Naive thymus-derived CD4-positive, alpha-beta T cell (primary cell): ENCODE results near the gene ATG13. TPM values are rescaled to one million over a fixed set of nuclear protein-coding genes. Genes with fewer than 3 reads are reported as not detected.
A peak's percentile ranks its signal among the peaks of the same experiment; 100 is the strongest.

ENCODE experiments used
- ATAC-seq: fragments of 150-1000 bp; cut with Tn5 transposase; 2 replicates; pipeline ENCODE4 v1.10.0; 2021; ENCODE audit warnings: mild to moderate bottlenecking, moderate library complexity
- CTCF ChIA-PET: fragments of 350-600 bp; sonication (Branson Sonifier 250); formaldehyde crosslinking; loops from one replicate; lab custom pipeline; 2021; ENCODE audit warnings: antibody characterized with exemption; lab: Charles Lee
- POLR2A ChIA-PET: fragments of 350-600 bp; sonication (Branson Sonifier 250); formaldehyde crosslinking; loops from one replicate; lab custom pipeline; 2021; ENCODE audit warnings: antibody characterized with exemption, inconsistent platforms; lab: Charles Lee
- DNase-seq, 9 donors: peaks; one replicate each; pipeline versions ENCODE4 v3.0.0 to v3.0.0-alpha.2; 2020 to 2022; ENCODE audit warnings: mixed read lengths in 1 of 9
- H3K27ac ChIP-seq: one replicate; pipeline ENCODE4 v1.7.0; 2013; ENCODE audit warnings: mild to moderate bottlenecking, low read depth, low read length, moderate library complexity
- H3K27me3 ChIP-seq, 2 donors: one replicate each; pipeline ENCODE4 v1.7.0; 2013; ENCODE audit warnings: low read length in 2 of 2, mild to moderate bottlenecking in 2 of 2, moderate library complexity in 2 of 2; ENCODE audit not compliant: control insufficient read depth in 2 of 2, insufficient read depth in 2 of 2
- H3K36me3 ChIP-seq, 3 experiments: 1 replicate in 2 of 3; 2 replicates in 1 of 3; pipeline ENCODE4 v1.7.0; 2013; ENCODE audit warnings: low read length in 3 of 3, mild to moderate bottlenecking in 3 of 3, moderate library complexity in 1 of 3; ENCODE audit not compliant: insufficient read depth in 3 of 3, control insufficient read depth in 2 of 3
- H3K4me1 ChIP-seq, 2 donors: one replicate each; pipeline ENCODE4 v1.7.0; 2013; ENCODE audit warnings: low read length in 2 of 2, mild to moderate bottlenecking in 2 of 2, moderate library complexity in 1 of 2; ENCODE audit not compliant: control insufficient read depth in 2 of 2, insufficient read depth in 2 of 2
- H3K4me3 ChIP-seq: 2 replicates; pipeline ENCODE4 v1.7.0; 2013; ENCODE audit warnings: mild to moderate bottlenecking, low read length
- H3K9me3 ChIP-seq, 3 experiments: 1 replicate in 2 of 3; 2 replicates in 1 of 3; pipeline ENCODE4 v1.7.0; 2013; ENCODE audit warnings: low read length in 3 of 3; ENCODE audit not compliant: control insufficient read depth in 2 of 3
- H3K27ac Mint-ChIP-seq, 9 donors: one replicate each; pipeline ENCODE4 v1.8.0; 2020 to 2022; ENCODE audit warnings: mixed read lengths in 9 of 9, mild to moderate bottlenecking in 8 of 9, moderate library complexity in 5 of 9, inconsistent platforms in 2 of 9
- H3K27me3 Mint-ChIP-seq, 5 donors: one replicate each; pipeline ENCODE4 v1.8.0; 2021 to 2022; ENCODE audit warnings: mixed read lengths in 5 of 5, mild to moderate bottlenecking in 1 of 5
- H3K36me3 Mint-ChIP-seq, 5 donors: one replicate each; pipeline ENCODE4 v1.8.0; 2020 to 2022; ENCODE audit warnings: mixed read lengths in 5 of 5, mild to moderate bottlenecking in 3 of 5, inconsistent platforms in 1 of 5
- H3K4me1 Mint-ChIP-seq, 7 donors: one replicate each; pipeline ENCODE4 v1.8.0; 2020 to 2022; ENCODE audit warnings: mixed read lengths in 7 of 7, mild to moderate bottlenecking in 3 of 7, inconsistent platforms in 1 of 7
- H3K4me3 Mint-ChIP-seq, 10 donors: one replicate each; pipeline ENCODE4 v1.8.0; 2020 to 2022; ENCODE audit warnings: mild to moderate bottlenecking in 10 of 10, mixed read lengths in 10 of 10, moderate library complexity in 6 of 10, inconsistent platforms in 2 of 10
- H3K9me3 Mint-ChIP-seq, 11 donors: one replicate each; pipeline ENCODE4 v1.8.0; 2020 to 2022; ENCODE audit warnings: mixed read lengths in 11 of 11, mild to moderate bottlenecking in 4 of 11, inconsistent platforms in 1 of 11, moderate library complexity in 1 of 11
- intact Hi-C, 2 donors: fragments of 100-400 bp; cut with micrococcal nuclease; formaldehyde crosslinking; loops; one replicate each; pipeline ENCODE4 v1.15.1; 2023
- polyA plus RNA-seq, 2 donors: library from polyadenylated mRNA; unstranded; fragments of 300-500 nt; fragmentation: Illumina TruSeq; gene quantifications; one replicate each; pipeline ENCODE4 v1.2.3, GENCODE V29; 2021
- total RNA-seq, 6 experiments: library from RNA in 5 of 6; stranded (reverse) in 5 of 6; gene quantifications; 1 replicate in 5 of 6; 2 replicates in 1 of 6; pipeline ENCODE4 v1.2.3 and lab custom pipeline; 2021 to 2026

Gene ATG13
- total and polyA plus RNA-seq, 7 experiments from 2014 or later, result 70.0 to 114 (median 89.7) TPM

DNA sequence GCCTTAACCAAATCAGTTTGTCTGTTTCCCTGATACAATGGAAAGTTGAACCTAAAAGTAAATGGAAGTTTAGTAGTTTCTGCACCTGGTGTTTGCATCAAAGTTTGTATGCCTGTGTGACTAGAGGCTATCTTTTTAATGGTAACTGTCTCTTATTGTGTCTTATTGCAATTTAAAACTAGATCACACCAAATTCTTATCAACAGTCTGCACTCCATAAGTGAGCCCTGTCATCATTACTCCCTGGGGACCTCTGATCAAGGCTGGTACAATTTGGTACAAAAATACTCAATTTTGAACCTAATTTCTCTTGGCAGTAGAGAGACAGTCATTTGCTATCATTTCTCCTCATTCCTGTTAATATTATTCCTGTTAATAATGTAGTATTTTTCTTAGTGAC, 45.0 kb downstream of the ATG13 start:
- ChIA-PET POLR2A (interaction anchor here (0.8 kb wide), 1 partner anchor 9 kb away, joined by 3 read pairs; no protein-coding TSS in a partner anchor), CTCF (no interaction called here)
- Histone ChIP-seq H3K9me3 (no peaks in the 10 kb centered on the region), H3K4me3 (no peak overlapping the region), H3K36me3 (peaks cover 2 to 95% (median 27%) of the 10 kb centered on the region in 3 experiments), H3K4me1 (no peaks in the 10 kb centered on the region), H3K27me3 (no peaks in the 10 kb centered on the region), H3K27ac (no peak overlapping the region)
- H3K27me3 Mint-ChIP-seq, result no peaks in the 10 kb centered on the region
- DNase-seq, result no peak
- H3K27ac Mint-ChIP-seq, result peak overlapping the region in 4 of 9 donors; percentile 14 to 64 (median 26)
- no peak for ATAC-seq
- intact Hi-C loops, result no loop called here
- H3K4me1 Mint-ChIP-seq, result peaks cover 0 to 6% (median 2%) of the 10 kb centered on the region in 7 donors
- H3K36me3 Mint-ChIP-seq, result peaks cover 10 to 58% (median 19%) of the 10 kb centered on the region in 5 donors
- no peak overlapping the region for H3K4me3 Mint-ChIP-seq
- no peaks in the 10 kb centered on the region for H3K9me3 Mint-ChIP-seq

DNA sequence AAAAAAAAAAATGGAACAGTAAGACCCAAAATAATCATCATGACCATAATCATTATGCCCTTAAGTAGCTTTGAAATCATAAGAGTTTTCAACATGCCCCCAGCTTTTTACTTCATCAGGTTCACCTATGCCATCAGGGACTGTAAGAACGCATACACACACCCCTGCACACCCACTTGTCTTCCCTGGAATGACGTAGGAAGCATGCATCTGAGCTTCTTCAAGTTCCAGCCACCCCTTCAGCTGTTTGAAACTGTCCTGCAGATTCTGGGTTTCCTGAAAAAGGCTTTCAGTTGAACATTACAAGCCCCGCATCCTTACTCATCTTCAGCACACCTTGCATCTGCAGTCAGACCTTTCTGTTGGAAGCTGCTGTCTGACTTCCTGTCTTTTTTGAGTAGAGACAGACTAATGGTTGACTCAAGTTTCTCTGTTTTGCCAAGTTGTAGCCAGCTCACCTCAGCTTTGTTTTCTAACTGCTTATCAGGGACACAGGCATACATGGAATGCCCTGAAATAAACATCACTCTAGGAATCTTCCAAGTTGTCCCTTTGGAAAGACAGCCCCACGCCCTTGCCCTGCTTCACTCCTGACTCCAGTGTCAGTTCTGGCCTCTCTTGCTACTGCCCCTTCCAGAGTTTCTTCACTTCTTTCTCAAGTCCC, 46.1 kb downstream of the ATG13 start:
- no peak overlapping the region for H3K4me3 Mint-ChIP-seq
- peak overlapping the region in 2 of 9 donors; percentile 72 to 87 for H3K27ac Mint-ChIP-seq

GRCh38 chr11:46664612-46665011, 47.3 kb downstream of the ATG13 start:
- H3K4me3 Mint-ChIP-seq, result no peak overlapping the region
- peaks cover 14 to 61% (median 16%) of the 10 kb centered on the region in 5 donors for H3K36me3 Mint-ChIP-seq
- no peak for DNase-seq
- Histone ChIP-seq H3K4me1 (peaks cover under 1 to 9% of the 10 kb centered on the region in 2 donors), H3K36me3 (peaks cover 5 to 96% (median 27%) of the 10 kb centered on the region in 3 experiments), H3K4me3 (no peak overlapping the region), H3K27ac (no peak overlapping the region), H3K9me3 (no peaks in the 10 kb centered on the region), H3K27me3 (no peaks in the 10 kb centered on the region)
- peak overlapping the region in 6 of 9 donors; percentile 17 to 89 (median 50) for H3K27ac Mint-ChIP-seq
- H3K9me3 Mint-ChIP-seq, result no peaks in the 10 kb centered on the region
- CTCF ChIA-PET, result no interaction called here
- no peaks in the 10 kb centered on the region for H3K27me3 Mint-ChIP-seq
- ATAC-seq, result no peak
- peaks cover 5 to 20% (median 11%) of the 10 kb centered on the region in 7 donors for H3K4me1 Mint-ChIP-seq
- intact Hi-C loops, result no loop called here
- POLR2A ChIA-PET, result no interaction called here

More for the DNA sequence above, 46.1 kb downstream of the ATG13 start:
- no peaks in the 10 kb centered on the region for H3K9me3 Mint-ChIP-seq
- no peaks in the 10 kb centered on the region for H3K27me3 ChIP-seq
- ChIA-PET POLR2A (no interaction called here), CTCF (interaction anchor here (0.8 kb wide), 1 partner anchor 11 kb away, joined by 3 read pairs; no protein-coding TSS in a partner anchor)
- no peaks in the 10 kb centered on the region for H3K4me1 ChIP-seq
- no peaks in the 10 kb centered on the region for H3K27me3 Mint-ChIP-seq
- DNase-seq, result no peak
- intact Hi-C loops, result no loop called here
- no peak overlapping the region for H3K4me3 ChIP-seq
- H3K27ac ChIP-seq, result no peak overlapping the region
- peaks cover 8 to 60% (median 15%) of the 10 kb centered on the region in 5 donors for H3K36me3 Mint-ChIP-seq
- H3K36me3 ChIP-seq, result peaks cover 0 to 96% (median 27%) of the 10 kb centered on the region in 3 experiments
- no peaks in the 10 kb centered on the region for H3K9me3 ChIP-seq
- no peak for ATAC-seq
- H3K4me1 Mint-ChIP-seq, result peaks cover 0 to 9% (median 2%) of the 10 kb centered on the region in 7 donors

- Mint-ChIP-seq H3K4me1 (peaks cover 10 to 27% (median 16%) of the 10 kb centered on the region in 7 donors), H3K9me3 (no peaks in the 10 kb centered on the region), H3K27ac (no peak overlapping the region), H3K4me3 (no peak overlapping the region), H3K36me3 (peaks cover 10 to 57% (median 19%) of the 10 kb centered on the region in 5 donors), H3K27me3 (no peaks in the 10 kb centered on the region)
- no peaks in the 10 kb centered on the region for H3K27me3 ChIP-seq
- H3K27ac ChIP-seq, result no peak overlapping the region
- ATAC-seq, result no peak
- ChIA-PET POLR2A (no interaction called here), CTCF (no interaction called here)
- no peak overlapping the region for H3K4me3 ChIP-seq
- H3K36me3 ChIP-seq, result peaks cover 9 to 92% (median 25%) of the 10 kb centered on the region in 3 experiments
- peaks cover 8 to 16% of the 10 kb centered on the region in 2 donors for H3K4me1 ChIP-seq
- DNase-seq, result no peak
- no peaks in the 10 kb centered on the region for H3K9me3 ChIP-seq
- intact Hi-C loops, result no loop called here
These were observed 48.0 kb downstream of the ATG13 start for GRCh38 chr11:46665356-46665755.

GRCh38 chr11:46666516-46666915, 49.2 kb downstream of the ATG13 start:
- Mint-ChIP-seq H3K4me1 (peaks cover 19 to 37% (median 26%) of the 10 kb centered on the region in 7 donors), H3K27me3 (no peaks in the 10 kb centered on the region), H3K27ac (peak overlapping the region in 5 of 9 donors; percentile 14 to 88 (median 72)), H3K36me3 (peaks cover 10 to 57% (median 22%) of the 10 kb centered on the region in 5 donors), H3K4me3 (no peak overlapping the region), H3K9me3 (no peaks in the 10 kb centered on the region)
- ATAC-seq (no peak), DNase-seq (no peak)
- POLR2A ChIA-PET, result no interaction called here
- intact Hi-C loops, result no loop called here
- CTCF ChIA-PET, result interaction anchor here (0.7 kb wide), 1 partner anchor 606 kb away, joined by 3 read pairs; no protein-coding TSS in a partner anchor
- Histone ChIP-seq H3K4me1 (peaks cover 17 to 27% of the 10 kb centered on the region in 2 donors), H3K4me3 (no peak overlapping the region), H3K36me3 (peaks cover 9 to 83% (median 25%) of the 10 kb centered on the region in 3 experiments), H3K27ac (no peak overlapping the region), H3K27me3 (no peaks in the 10 kb centered on the region), H3K9me3 (no peaks in the 10 kb centered on the region)

- H3K4me3 Mint-ChIP-seq, result no peak overlapping the region
- Histone ChIP-seq H3K9me3 (no peaks in the 10 kb centered on the region), H3K4me3 (no peak overlapping the region), H3K27me3 (no peaks in the 10 kb centered on the region), H3K36me3 (peaks cover 9 to 79% (median 25%) of the 10 kb centered on the region in 3 experiments), H3K4me1 (peaks cover 23 to 32% of the 10 kb centered on the region in 2 donors), H3K27ac (no peak overlapping the region)
- peak overlapping the region in 5 of 9 donors; percentile 13 to 88 (median 81) for H3K27ac Mint-ChIP-seq
- no peaks in the 10 kb centered on the region for H3K9me3 Mint-ChIP-seq
- DNase-seq (no peak), ATAC-seq (no peak)
- peaks cover 22 to 43% (median 30%) of the 10 kb centered on the region in 7 donors for H3K4me1 Mint-ChIP-seq
- intact Hi-C loops, result no loop called here
- H3K27me3 Mint-ChIP-seq, result no peaks in the 10 kb centered on the region
- peaks cover 10 to 57% (median 25%) of the 10 kb centered on the region in 5 donors for H3K36me3 Mint-ChIP-seq
- POLR2A ChIA-PET, result no interaction called here
- CTCF ChIA-PET, result no interaction called here
These were observed 49.7 kb downstream of the ATG13 start for GRCh38 chr11:46667043-46667481.
